Peyer's patch (tissue), 4 donors: ENCODE data around the gene PTPN4. TPM values are rescaled to one million over a fixed set of nuclear protein-coding genes. Genes with fewer than 3 reads are reported as not detected.

Source experiments
- DNase-seq, 3 donors: peaks; one replicate each; pipeline ENCODE4 v3.0.0-alpha.2; 2017 to 2019
- H3K27ac ChIP-seq, 4 donors: fragments of 200-600 bp; sonication (generic); one replicate each; pipeline ENCODE4 v1.5.1; 2016 to 2019
- H3K27me3 ChIP-seq, 2 donors: fragments of 200-600 bp; sonication (generic); one replicate each; pipeline ENCODE4 v1.5.1; 2019
- H3K36me3 ChIP-seq, 3 donors: fragments of 200-600 bp; sonication (generic); one replicate each; pipeline ENCODE4 v1.5.1; 2016 to 2019
- H3K4me1 ChIP-seq, 4 donors: fragments of 200-600 bp; sonication (generic); one replicate each; pipeline ENCODE4 v1.5.1; 2016 to 2019
- H3K4me3 ChIP-seq, 4 donors: fragments of 200-600 bp; sonication (generic); 1 replicate in 3 of 4; 2 replicates in 1 of 4; pipeline ENCODE4 v1.5.1; 2016 to 2019; ENCODE audit warnings: mild to moderate bottlenecking in 1 of 4
- H3K9me3 ChIP-seq, 4 donors: fragments of 200-600 bp; sonication (generic); one replicate each; pipeline ENCODE4 v1.5.1; 2016 to 2019; ENCODE audit warnings: mild to moderate bottlenecking in 1 of 4
- POLR2A ChIP-seq, 2 donors: fragments of 450-650 bp; IDR thresholded peaks; one replicate each; pipeline ENCODE4 v1.5.1; 2017; ENCODE audit warnings: antibody characterized with exemption in 2 of 2, mild to moderate bottlenecking in 2 of 2, moderate library complexity in 2 of 2
- total RNA-seq, 4 donors: library from RNA; depleted of rRNA; stranded (reverse); fragments of >200 nt; gene quantifications; one replicate each; pipeline ENCODE4 v1.1.0, GENCODE V29; 2016
- TF ChIP-seq, protein P1 (sequence below), 6 experiments: fragments of 450-650 bp in 4 of 6; fragments of 200-600 bp in 2 of 6; sonication (generic) in 1 of 6; IDR thresholded peaks; one replicate each; pipeline ENCODE4 v1.5.1; 2017 to 2019; ENCODE audit warnings: antibody characterized with exemption in 6 of 6, mild to moderate bottlenecking in 3 of 6, moderate library complexity in 1 of 6

The PTPN4 gene
- total RNA-seq, 4 donors from 2014 or later, result 33.1 to 86.6 (median 43.5) TPM

DNA sequence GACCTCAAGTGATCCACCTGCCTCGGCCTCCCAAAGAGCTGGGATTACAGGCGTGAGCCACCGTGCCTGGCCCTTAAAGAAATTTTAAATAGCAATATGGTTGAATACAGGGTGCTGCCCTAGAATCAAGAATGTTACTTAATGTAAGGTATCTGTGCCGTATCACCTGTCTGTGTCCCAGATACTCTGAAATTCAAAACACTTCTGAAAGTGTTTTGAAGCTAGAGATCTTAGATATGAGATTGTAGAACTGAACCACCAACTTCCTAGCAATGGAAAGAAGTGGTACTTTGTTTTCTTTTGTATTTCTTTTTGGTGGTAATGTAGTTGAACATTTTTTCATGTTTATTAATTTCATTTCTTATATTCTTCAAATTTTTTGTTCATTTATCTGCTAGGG lies 13.0 kb downstream of the PTPN4 start:
- Histone ChIP-seq H3K9me3 (no peaks in the 10 kb centered on the region), H3K4me1 (no peaks in the 10 kb centered on the region), H3K4me3 (no peak overlapping the region), H3K27ac (no peak overlapping the region), H3K27me3 (no peaks in the 10 kb centered on the region), H3K36me3 (no peaks in the 10 kb centered on the region)
- TF ChIP-seq, protein P1, sequence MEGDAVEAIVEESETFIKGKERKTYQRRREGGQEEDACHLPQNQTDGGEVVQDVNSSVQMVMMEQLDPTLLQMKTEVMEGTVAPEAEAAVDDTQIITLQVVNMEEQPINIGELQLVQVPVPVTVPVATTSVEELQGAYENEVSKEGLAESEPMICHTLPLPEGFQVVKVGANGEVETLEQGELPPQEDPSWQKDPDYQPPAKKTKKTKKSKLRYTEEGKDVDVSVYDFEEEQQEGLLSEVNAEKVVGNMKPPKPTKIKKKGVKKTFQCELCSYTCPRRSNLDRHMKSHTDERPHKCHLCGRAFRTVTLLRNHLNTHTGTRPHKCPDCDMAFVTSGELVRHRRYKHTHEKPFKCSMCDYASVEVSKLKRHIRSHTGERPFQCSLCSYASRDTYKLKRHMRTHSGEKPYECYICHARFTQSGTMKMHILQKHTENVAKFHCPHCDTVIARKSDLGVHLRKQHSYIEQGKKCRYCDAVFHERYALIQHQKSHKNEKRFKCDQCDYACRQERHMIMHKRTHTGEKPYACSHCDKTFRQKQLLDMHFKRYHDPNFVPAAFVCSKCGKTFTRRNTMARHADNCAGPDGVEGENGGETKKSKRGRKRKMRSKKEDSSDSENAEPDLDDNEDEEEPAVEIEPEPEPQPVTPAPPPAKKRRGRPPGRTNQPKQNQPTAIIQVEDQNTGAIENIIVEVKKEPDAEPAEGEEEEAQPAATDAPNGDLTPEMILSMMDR (IDR thresholded peaks at IDR 0.05), result no peak
- no peak for TF ChIP-seq POLR2A (IDR thresholded peaks at IDR 0.05)
- DNase-seq, result no peak

DNA sequence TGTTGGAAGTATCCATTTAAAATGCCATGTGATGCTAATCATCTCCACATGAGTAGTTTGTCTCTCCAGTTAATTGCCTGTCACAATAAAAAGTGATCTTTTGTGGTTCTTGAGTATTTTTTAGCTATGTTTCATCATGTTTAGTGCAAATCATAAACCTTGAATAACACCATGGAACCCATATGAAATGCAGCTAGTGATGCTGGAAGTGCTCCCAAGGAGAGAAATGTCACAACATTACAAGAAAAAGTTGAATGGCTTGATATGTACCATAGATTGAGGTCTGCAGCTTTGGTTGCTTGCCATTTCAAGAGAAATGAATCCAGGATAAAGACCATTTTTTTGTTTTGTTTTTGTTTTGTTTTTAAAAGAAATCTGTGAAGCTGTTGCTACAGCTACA lies 14.3 kb downstream of the PTPN4 start:
- no peak for DNase-seq
- Histone ChIP-seq H3K4me1 (no peaks in the 10 kb centered on the region), H3K9me3 (no peaks in the 10 kb centered on the region), H3K27ac (no peak overlapping the region), H3K27me3 (no peaks in the 10 kb centered on the region), H3K4me3 (no peak overlapping the region), H3K36me3 (no peaks in the 10 kb centered on the region)
- TF ChIP-seq, protein P1 (IDR thresholded peaks at IDR 0.05), result no peak
- no peak for TF ChIP-seq POLR2A (IDR thresholded peaks at IDR 0.05)

DNA sequence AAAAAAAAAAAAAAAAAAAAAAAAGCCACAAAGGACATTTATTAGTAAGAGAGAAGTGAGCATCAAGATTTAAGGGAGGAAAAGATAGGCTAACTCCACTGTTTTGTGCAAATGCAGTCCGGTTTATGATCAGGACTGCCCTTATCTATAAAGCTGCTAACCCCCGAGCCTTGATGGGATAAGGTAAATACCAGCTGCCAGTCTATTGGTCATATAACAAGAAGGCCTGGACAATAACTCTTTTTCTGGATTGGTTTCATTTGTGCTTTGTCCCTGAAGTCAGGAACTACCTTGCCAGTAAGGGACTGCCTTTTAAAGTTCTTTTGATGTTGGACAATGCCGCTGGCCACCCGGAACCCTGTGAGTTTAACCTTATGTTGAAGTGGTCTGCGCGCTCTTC lies 15.4 kb downstream of the PTPN4 start:
- no peak overlapping the region for H3K27ac ChIP-seq
- H3K27me3 ChIP-seq, result no peaks in the 10 kb centered on the region
- DNase-seq, result no peak
- no peaks in the 10 kb centered on the region for H3K36me3 ChIP-seq
- no peak overlapping the region for H3K4me3 ChIP-seq
- H3K9me3 ChIP-seq, result no peaks in the 10 kb centered on the region
- H3K4me1 ChIP-seq, result no peaks in the 10 kb centered on the region
- TF ChIP-seq, protein P1 (IDR thresholded peaks at IDR 0.05), result no peak
- TF ChIP-seq POLR2A (IDR thresholded peaks at IDR 0.05), result no peak

DNA sequence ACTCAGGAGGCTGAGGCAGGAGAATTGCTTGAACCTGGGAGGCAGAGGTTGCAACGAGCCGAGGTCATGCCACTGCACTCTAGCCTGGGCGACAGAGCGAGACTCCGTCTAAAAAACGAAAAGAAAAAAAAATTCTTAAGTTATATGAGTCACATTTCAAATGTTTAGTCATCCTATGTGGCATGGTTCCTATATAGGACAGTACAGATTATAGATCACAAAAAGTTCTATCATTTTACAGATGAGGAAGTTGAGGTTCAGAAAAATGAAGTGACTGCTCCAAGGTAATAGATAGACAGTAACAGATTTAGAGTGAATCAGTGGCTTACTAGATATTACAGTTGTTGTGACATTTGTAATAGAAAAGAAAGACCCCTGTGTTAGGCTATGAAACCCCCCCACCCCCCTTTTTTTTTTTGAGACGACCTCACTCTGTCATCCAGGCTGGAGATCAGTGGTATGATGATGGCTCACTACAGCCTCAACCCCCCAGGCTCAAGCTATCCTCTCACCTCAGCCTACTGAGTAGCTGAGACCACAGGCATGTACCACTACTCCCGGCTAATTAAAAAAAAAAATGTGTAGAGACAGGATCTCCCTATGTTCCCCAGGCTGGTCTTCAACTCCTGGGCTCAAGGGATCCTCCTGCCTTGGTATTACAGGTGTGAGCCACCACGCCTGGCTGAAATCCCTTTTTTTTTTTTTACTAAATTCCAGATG lies 22.7 kb downstream of the PTPN4 start:
- no peak overlapping the region for H3K27ac ChIP-seq
- H3K36me3 ChIP-seq, result no peaks in the 10 kb centered on the region
- no peaks in the 10 kb centered on the region for H3K4me1 ChIP-seq
- no peaks in the 10 kb centered on the region for H3K27me3 ChIP-seq
- no peaks in the 10 kb centered on the region for H3K9me3 ChIP-seq
- H3K4me3 ChIP-seq, result no peak overlapping the region
- no peak for DNase-seq
- TF ChIP-seq POLR2A (IDR thresholded peaks at IDR 0.05), result no peak
- TF ChIP-seq, protein P1 (IDR thresholded peaks at IDR 0.05), result no peak

DNA sequence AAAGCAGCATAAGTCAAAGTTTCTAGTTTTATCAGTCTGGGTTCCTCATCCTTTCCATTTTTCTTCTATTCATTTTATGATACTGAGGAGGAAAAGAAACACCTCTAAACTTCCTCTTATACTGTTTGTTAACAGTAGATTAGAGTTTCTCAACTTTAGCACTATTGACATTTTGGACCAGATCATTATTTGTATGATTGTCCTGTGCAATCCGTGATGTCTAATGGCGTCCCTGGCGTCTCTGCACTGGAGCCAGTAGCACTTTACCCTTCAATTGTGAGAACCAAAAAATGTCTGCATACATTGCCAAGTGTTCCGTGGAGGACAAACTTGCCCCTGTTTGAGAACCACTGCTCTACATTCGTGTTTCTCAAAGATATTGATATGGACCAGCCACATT lies 25.2 kb downstream of the PTPN4 start:
- Histone ChIP-seq H3K9me3 (no peaks in the 10 kb centered on the region), H3K4me1 (no peaks in the 10 kb centered on the region), H3K27ac (no peak overlapping the region), H3K36me3 (no peaks in the 10 kb centered on the region), H3K27me3 (no peaks in the 10 kb centered on the region), H3K4me3 (no peak overlapping the region)
- no peak for DNase-seq
- TF ChIP-seq, protein P1 (IDR thresholded peaks at IDR 0.05), result no peak
- TF ChIP-seq POLR2A (IDR thresholded peaks at IDR 0.05), result no peak
